HG03103 (cell line): ENCODE results near the gene FKBP7.
"Not testable (repeated sequence)": the region's sequence is repeated elsewhere in the genome, so short reads cannot be mapped to it uniquely, and the experiment has no call there.

Experiments
- ATAC-seq: cut with Tn5 transposase; IDR thresholded peaks from one replicate; pipeline ENCODE4 v1.9.1; 2021; ENCODE audit warnings: low read depth; ENCODE audit not compliant: unreplicated experiment

Gene FKBP7

GRCh38 chr2:178450524-178450773, 28.0 kb downstream of the FKBP7 start:
- ATAC-seq = peak; percentile 43

- peak; percentile 0 for ATAC-seq
Measured at GRCh38 chr2:178449700-178450523, 28.5 kb downstream of the FKBP7 start.

- no peak for ATAC-seq
Measured at GRCh38 chr2:178448968-178449661, 29.3 kb downstream of the FKBP7 start.

GRCh38 chr2:178441426-178441825, 37.0 kb downstream of the FKBP7 start:
- no peak for ATAC-seq

- no peak for ATAC-seq
Measured at GRCh38 chr2:178436662-178437061, 41.7 kb downstream of the FKBP7 start.

- ATAC-seq = no peak
Measured at GRCh38 chr2:178429336-178429735, 49.1 kb downstream of the FKBP7 start.

- ATAC-seq = no peak
Measured at GRCh38 chr2:178428396-178428806, 50.0 kb downstream of the FKBP7 start.

GRCh38 chr2:178427458-178427857, 50.9 kb downstream of the FKBP7 start:
- no peak for ATAC-seq

- no peak for ATAC-seq
Measured at GRCh38 chr2:178426388-178426787, 52.0 kb downstream of the FKBP7 start.

- ATAC-seq = no peak
Measured at GRCh38 chr2:178425255-178425827, 53.1 kb downstream of the FKBP7 start.

GRCh38 chr2:178423746-178424145, 54.7 kb downstream of the FKBP7 start:
- not testable (repeated sequence) for ATAC-seq

GRCh38 chr2:178422097-178422496, 56.3 kb downstream of the FKBP7 start:
- ATAC-seq = no peak

GRCh38 chr2:178420463-178420999, 57.9 kb downstream of the FKBP7 start:
- ATAC-seq = no peak

GRCh38 chr2:178419123-178419522, 59.3 kb downstream of the FKBP7 start:
- ATAC-seq = no peak

- ATAC-seq = no peak
Measured at GRCh38 chr2:178418426-178418825, 60.0 kb downstream of the FKBP7 start.

- ATAC-seq = no peak
Measured at GRCh38 chr2:178417916-178418315, 60.5 kb downstream of the FKBP7 start.

GRCh38 chr2:178415979-178416378, 62.4 kb downstream of the FKBP7 start:
- ATAC-seq = no peak

GRCh38 chr2:178414266-178415247, 63.8 kb downstream of the FKBP7 start:
- peak; percentile 81 for ATAC-seq
